GM12872 (cell line): ENCODE measurements around the gene TRPM1.

Source experiments
- CTCF ChIP-seq: IDR thresholded peaks from 3 replicates; pipeline ENCODE4 v1.5.1; 2011; ENCODE audit warnings: low read depth, mild to moderate bottlenecking, low read length, moderate library complexity; ENCODE audit not compliant: insufficient read depth

The TRPM1 gene

GRCh38 chr15:31042751-31043150 is 58.8 kb downstream of the TRPM1 start:
- TF ChIP-seq CTCF, result no peak

- no peak for TF ChIP-seq CTCF
Measured at GRCh38 chr15:31041610-31042009, 59.9 kb downstream of the TRPM1 start.

- no peak for TF ChIP-seq CTCF
Measured at GRCh38 chr15:31040611-31041010, 60.9 kb downstream of the TRPM1 start.

- TF ChIP-seq CTCF, result no peak
Measured at GRCh38 chr15:31039961-31040360, 61.6 kb downstream of the TRPM1 start.

- no peak for TF ChIP-seq CTCF
Measured at GRCh38 chr15:31037731-31038477, 63.6 kb downstream of the TRPM1 start.

GRCh38 chr15:31036783-31037182 is 64.7 kb downstream of the TRPM1 start:
- no peak for TF ChIP-seq CTCF

GRCh38 chr15:31035610-31036009 is 65.9 kb downstream of the TRPM1 start:
- no peak for TF ChIP-seq CTCF
